ENCODE results near the gene ZNF366. TPM values are rescaled to one million over a fixed set of nuclear protein-coding genes. Genes with fewer than 3 reads are reported as not detected.

ZNF366 gene
- total and polyA plus RNA-seq, 3 donors from 2014 or later: 0.96 to 2.2 (median 1.4) TPM

DNA sequence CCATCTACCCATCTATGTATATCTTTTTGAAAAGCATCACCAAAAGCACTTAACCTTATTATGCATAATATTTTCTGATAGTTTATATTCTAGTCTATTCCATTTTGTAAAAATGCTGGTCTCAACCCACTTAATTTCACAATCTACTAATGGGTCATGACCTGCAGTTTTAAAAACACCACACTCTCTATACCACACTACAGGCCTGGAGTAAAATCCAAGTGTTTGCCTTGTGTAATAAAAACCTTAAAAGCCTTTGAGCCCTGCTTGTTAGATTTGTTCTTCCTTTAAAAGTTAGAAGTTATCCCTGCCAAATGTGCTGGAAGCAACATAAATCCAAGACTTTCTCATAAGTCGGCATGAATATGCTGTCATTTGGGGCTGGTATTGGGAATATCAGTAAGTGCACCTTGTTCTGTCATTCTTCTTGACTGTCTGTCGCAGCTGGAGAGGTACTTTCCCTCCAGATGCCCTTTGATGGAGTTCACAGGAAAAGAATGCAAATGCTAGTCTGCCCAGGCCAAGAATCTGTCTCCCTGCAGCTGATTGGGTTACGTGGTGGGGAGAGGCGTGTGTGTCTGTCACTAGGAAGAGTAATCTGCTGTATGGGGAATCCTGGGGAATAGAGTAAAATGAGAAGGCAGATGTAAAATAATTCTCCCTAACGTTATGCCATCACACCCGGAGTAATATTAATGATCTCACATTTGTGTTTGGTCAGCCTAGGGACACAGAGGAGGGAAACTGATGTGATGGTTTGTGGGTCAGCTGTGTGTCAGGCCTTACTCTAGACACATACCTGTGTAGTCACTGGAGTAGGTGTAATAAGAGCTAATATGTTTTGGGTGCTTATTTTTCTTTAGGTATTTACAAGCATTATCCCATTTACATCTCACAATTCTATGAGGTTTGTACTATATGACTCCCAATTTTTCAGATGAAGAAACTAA lies 79.4 kb downstream of the ZNF366 start:
- DNase-seq: no peak
- H3K9me3 ChIP-seq: no peaks in the 10 kb centered on the region
- whole genome bisulfite sequencing, 2 donors: 62% methylated on average over 6 of the region's 6 CpGs
- no peak overlapping the region for H3K27ac ChIP-seq
- TF ChIP-seq, protein P1, sequence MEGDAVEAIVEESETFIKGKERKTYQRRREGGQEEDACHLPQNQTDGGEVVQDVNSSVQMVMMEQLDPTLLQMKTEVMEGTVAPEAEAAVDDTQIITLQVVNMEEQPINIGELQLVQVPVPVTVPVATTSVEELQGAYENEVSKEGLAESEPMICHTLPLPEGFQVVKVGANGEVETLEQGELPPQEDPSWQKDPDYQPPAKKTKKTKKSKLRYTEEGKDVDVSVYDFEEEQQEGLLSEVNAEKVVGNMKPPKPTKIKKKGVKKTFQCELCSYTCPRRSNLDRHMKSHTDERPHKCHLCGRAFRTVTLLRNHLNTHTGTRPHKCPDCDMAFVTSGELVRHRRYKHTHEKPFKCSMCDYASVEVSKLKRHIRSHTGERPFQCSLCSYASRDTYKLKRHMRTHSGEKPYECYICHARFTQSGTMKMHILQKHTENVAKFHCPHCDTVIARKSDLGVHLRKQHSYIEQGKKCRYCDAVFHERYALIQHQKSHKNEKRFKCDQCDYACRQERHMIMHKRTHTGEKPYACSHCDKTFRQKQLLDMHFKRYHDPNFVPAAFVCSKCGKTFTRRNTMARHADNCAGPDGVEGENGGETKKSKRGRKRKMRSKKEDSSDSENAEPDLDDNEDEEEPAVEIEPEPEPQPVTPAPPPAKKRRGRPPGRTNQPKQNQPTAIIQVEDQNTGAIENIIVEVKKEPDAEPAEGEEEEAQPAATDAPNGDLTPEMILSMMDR (IDR thresholded peaks at IDR 0.05): no peak
- TF ChIP-seq POLR2A (IDR thresholded peaks at IDR 0.05): no peak
- peaks cover 12% of the 10 kb centered on the region for H3K4me1 ChIP-seq
- intact Hi-C loops (cut with DNase I; ENCODE audit: low total_unique reads): no loop called here
- no peaks in the 10 kb centered on the region for H3K27me3 ChIP-seq
- no peak overlapping the region for H3K4me3 ChIP-seq
- no peaks in the 10 kb centered on the region for H3K36me3 ChIP-seq (ENCODE audit: low read depth, missing control alignments)

DNA sequence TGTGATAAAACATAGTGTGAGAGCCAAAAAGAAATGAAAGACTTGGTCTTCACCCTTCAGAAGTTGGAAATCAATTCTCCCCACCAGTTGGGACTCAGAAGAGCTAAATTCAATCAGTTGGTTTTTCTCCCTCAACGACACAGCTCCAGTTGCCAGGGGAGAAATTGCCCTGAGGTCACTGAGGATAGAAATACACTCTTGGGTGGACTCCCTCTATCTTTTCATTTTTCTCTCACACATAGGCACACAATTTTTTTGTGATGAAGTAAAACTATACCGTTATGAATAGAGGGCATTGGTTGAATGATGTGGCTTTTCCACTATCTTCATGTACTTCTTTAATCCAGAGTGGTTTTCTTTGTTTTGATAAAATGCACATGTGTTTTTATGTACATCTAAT lies 80.2 kb downstream of the ZNF366 start:
- no peak for TF ChIP-seq POLR2A (IDR thresholded peaks at IDR 0.05)
- TF ChIP-seq, protein P1 (IDR thresholded peaks at IDR 0.05): no peak
- no peaks in the 10 kb centered on the region for H3K9me3 ChIP-seq
- peaks cover 11% of the 10 kb centered on the region for H3K4me1 ChIP-seq
- no peak overlapping the region for H3K27ac ChIP-seq
- H3K27me3 ChIP-seq: no peaks in the 10 kb centered on the region
- no peaks in the 10 kb centered on the region for H3K36me3 ChIP-seq (ENCODE audit: low read depth, missing control alignments)
- no peak overlapping the region for H3K4me3 ChIP-seq
- WGBS, 2 donors: 71 to 82% methylated on average over 2 of the region's 2 CpGs
- intact Hi-C loops (cut with DNase I; ENCODE audit: low total_unique reads): no loop called here
- no peak for DNase-seq

DNA sequence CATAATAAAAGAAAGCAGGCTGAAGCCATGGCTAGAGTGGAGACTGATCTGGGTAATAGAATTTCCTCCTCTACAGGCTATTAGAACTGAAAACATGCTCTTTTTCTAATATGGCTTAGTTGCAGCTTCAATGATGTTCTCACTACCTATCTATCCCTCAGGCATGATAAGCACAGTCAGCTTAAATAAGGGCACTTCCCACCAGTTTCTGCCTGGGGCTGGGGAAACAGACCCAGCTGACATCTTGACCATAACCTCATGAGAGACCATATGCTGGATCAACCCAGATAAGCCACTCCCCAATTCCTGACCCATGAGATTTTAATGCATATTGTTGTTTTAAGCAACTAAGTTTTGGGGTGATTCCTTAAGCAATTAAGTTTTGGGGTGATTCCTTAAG lies 81.2 kb downstream of the ZNF366 start:
- intact Hi-C loops (cut with DNase I; ENCODE audit: low total_unique reads): no loop called here

DNA sequence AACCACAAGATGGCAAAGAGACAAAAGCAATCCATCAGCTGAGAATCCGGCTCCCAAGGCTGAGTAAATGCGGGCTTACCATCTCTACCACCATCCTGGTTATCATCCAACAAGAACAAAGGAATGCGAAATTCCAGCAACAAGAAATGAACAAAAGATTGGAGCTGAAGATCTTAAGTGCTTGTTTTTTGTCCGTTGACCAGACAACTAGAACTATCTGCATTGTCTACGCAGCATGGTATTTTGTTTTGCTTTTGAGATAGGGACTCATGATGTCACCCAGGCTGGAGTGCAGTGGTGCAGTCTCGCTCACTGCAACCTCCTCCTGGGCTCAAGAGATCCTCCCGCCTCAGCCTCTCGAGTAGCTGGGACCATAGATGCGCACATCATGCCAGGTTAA lies 88.9 kb downstream of the ZNF366 start:
- no peaks in the 10 kb centered on the region for H3K4me1 ChIP-seq
- no peaks in the 10 kb centered on the region for H3K9me3 ChIP-seq
- no peak overlapping the region for H3K4me3 ChIP-seq
- H3K27ac ChIP-seq: no peak overlapping the region
- no peaks in the 10 kb centered on the region for H3K36me3 ChIP-seq (ENCODE audit: low read depth, missing control alignments)
- no peak for DNase-seq
- H3K27me3 ChIP-seq: no peaks in the 10 kb centered on the region
- intact Hi-C loops (cut with DNase I; ENCODE audit: low total_unique reads): no loop called here
- no peak for TF ChIP-seq POLR2A (IDR thresholded peaks at IDR 0.05)
- TF ChIP-seq, protein P1 (IDR thresholded peaks at IDR 0.05): no peak
- WGBS, 2 donors: 74 to 83% methylated on average over 9 of the region's 9 CpGs

More for the DNA sequence above, 81.2 kb downstream of the ZNF366 start:
- H3K36me3 ChIP-seq (ENCODE audit: low read depth, missing control alignments): no peaks in the 10 kb centered on the region
- peaks cover 11% of the 10 kb centered on the region for H3K4me1 ChIP-seq
- no peak overlapping the region for H3K4me3 ChIP-seq
- DNase-seq: no peak
- H3K27me3 ChIP-seq: no peaks in the 10 kb centered on the region
- H3K27ac ChIP-seq: no peak overlapping the region
- no peak for TF ChIP-seq POLR2A (IDR thresholded peaks at IDR 0.05)
- TF ChIP-seq, protein P1 (IDR thresholded peaks at IDR 0.05): no peak
- H3K9me3 ChIP-seq: no peaks in the 10 kb centered on the region

Measured in testis (tissue), 3 donors.